ENCODE measurements around the gene PSMC5.
A peak's percentile ranks its signal among the peaks of the same experiment; 100 is the strongest.
"Not testable (repeated sequence)": the region's sequence is repeated elsewhere in the genome, so short reads cannot be mapped to it uniquely, and the experiment has no call there.

Gene PSMC5

GRCh38 chr17:63841350-63842172 lies 14.3 kb downstream of the PSMC5 start:
- peak; percentile 17 for DNase-seq

GRCh38 chr17:63842173-63842539 lies 14.9 kb downstream of the PSMC5 start:
- no peak for DNase-seq

- DNase-seq, result peak; percentile 100
Observed at GRCh38 chr17:63842540-63843386, 15.5 kb downstream of the PSMC5 start, which contains the start of gene SMARCD2. Gene SMARCD2 (minus strand): TSS chr17:63842685. CDS start chr17:63842674, 11 bp downstream.

- DNase-seq, result peak; percentile 43
Observed at GRCh38 chr17:63843387-63843888, 16.2 kb downstream of the PSMC5 start.

GRCh38 chr17:63843910-63844677 lies 16.9 kb downstream of the PSMC5 start:
- no peak for DNase-seq

GRCh38 chr17:63845509-63845908 lies 18.3 kb downstream of the PSMC5 start:
- DNase-seq, result no peak

- no peak for DNase-seq
Observed at GRCh38 chr17:63847525-63848249, 20.5 kb downstream of the PSMC5 start.

- peak; percentile 95 for DNase-seq
Observed at GRCh38 chr17:63848834-63849689, 21.8 kb downstream of the PSMC5 start.

GRCh38 chr17:63850401-63850800 lies 23.2 kb downstream of the PSMC5 start:
- DNase-seq, result no peak

GRCh38 chr17:63853260-63853659 lies 26.0 kb downstream of the PSMC5 start:
- DNase-seq, result no peak

- no peak for DNase-seq
Observed at GRCh38 chr17:63854709-63855108, 27.5 kb downstream of the PSMC5 start.

GRCh38 chr17:63855185-63855584 lies 28.0 kb downstream of the PSMC5 start:
- no peak for DNase-seq

- DNase-seq, result not testable (repeated sequence)
Observed at GRCh38 chr17:63856425-63856824, 29.2 kb downstream of the PSMC5 start.

GRCh38 chr17:63859257-63859656 lies 32.0 kb downstream of the PSMC5 start:
- DNase-seq, result no peak

- DNase-seq, result not testable (repeated sequence)
Observed at GRCh38 chr17:63866625-63867024, 39.4 kb downstream of the PSMC5 start.

GRCh38 chr17:63869491-63870291 lies 42.5 kb downstream of the PSMC5 start:
- DNase-seq, result not testable (repeated sequence)

- not testable (repeated sequence) for DNase-seq
Observed at GRCh38 chr17:63870292-63870665, 43.0 kb downstream of the PSMC5 start.

- not testable (repeated sequence) for DNase-seq
Observed at GRCh38 chr17:63871646-63872365, 44.6 kb downstream of the PSMC5 start.

GRCh38 chr17:63873577-63873976 lies 46.3 kb downstream of the PSMC5 start, which contains the start of gene CSH2:
Gene CSH2 (minus strand): TSS chr17:63873677. CDS start chr17:63873614, 63 bp downstream.
- DNase-seq, result not testable (repeated sequence)
